Lung (tissue), 12 donors: ENCODE results near the gene PRKCE. TPM values are rescaled to one million over a fixed set of nuclear protein-coding genes. Genes with fewer than 3 reads are reported as not detected.
"Not testable (repeated sequence)": the region's sequence is repeated elsewhere in the genome, so short reads cannot be mapped to it uniquely, and the experiment has no call there.

Source experiments
- ATAC-seq: fragments of 200-7000 bp; cut with Tn5 transposase; one replicate; pipeline ENCODE4 v1.9.1; 2020; ENCODE audit warnings: moderate number of reproducible peaks; ENCODE audit not compliant: insufficient read depth, low FRiP score
- DNase-seq, 3 donors: peaks; one replicate each; pipeline ENCODE4 v3.0.0-alpha.2; 2013 to 2017
- H3K27ac ChIP-seq, 2 donors: one replicate each; pipeline ENCODE4 v1.5.1; 2013; ENCODE audit warnings: mild to moderate bottlenecking in 2 of 2, moderate library complexity in 2 of 2, control low read depth in 1 of 2, inconsistent platforms in 1 of 2, low read depth in 1 of 2, low read length in 1 of 2
- H3K27me3 ChIP-seq, 3 donors: one replicate each; pipeline ENCODE4 v1.5.1; 2013; ENCODE audit warnings: low read length in 2 of 3; ENCODE audit not compliant: control insufficient read depth in 3 of 3, insufficient read depth in 3 of 3
- H3K36me3 ChIP-seq, 4 donors: one replicate each; pipeline ENCODE4 v1.5.1; 2013; ENCODE audit warnings: low read length in 4 of 4, mild to moderate bottlenecking in 1 of 4, moderate library complexity in 1 of 4; ENCODE audit not compliant: control insufficient read depth in 4 of 4, insufficient read depth in 4 of 4
- H3K4me1 ChIP-seq, 5 donors: one replicate each; pipeline ENCODE4 v1.5.1; 2013; ENCODE audit warnings: low read length in 5 of 5, mild to moderate bottlenecking in 2 of 5, moderate library complexity in 1 of 5; ENCODE audit not compliant: control insufficient read depth in 5 of 5, insufficient read depth in 5 of 5
- H3K4me3 ChIP-seq: one replicate; pipeline ENCODE4 v1.5.1; 2013; ENCODE audit warnings: mild to moderate bottlenecking, control low read depth, moderate library complexity
- H3K9ac ChIP-seq, 2 donors: one replicate each; pipeline ENCODE4 v1.5.1; 2013; ENCODE audit warnings: low read length in 2 of 2, control low read depth in 1 of 2; ENCODE audit not compliant: insufficient read depth in 1 of 2
- H3K9me3 ChIP-seq, 4 donors: one replicate each; pipeline ENCODE4 v1.5.1; 2013; ENCODE audit warnings: low read length in 3 of 4, mild to moderate bottlenecking in 1 of 4, moderate library complexity in 1 of 4; ENCODE audit not compliant: control insufficient read depth in 4 of 4, insufficient read depth in 3 of 4
- CTCF ChIP-seq: IDR thresholded peaks from 2 replicates; pipeline ENCODE4 v1.5.1; 2012; ENCODE audit warnings: mild to moderate bottlenecking; ENCODE audit errors: control extremely low read depth, extremely low read depth
- WGBS, 2 donors: extraction: QIAGEN DNeasy Blood & Tissue Kit; methylation state at CpG; one replicate each; pipeline ENCODE4 v1.1.7; 2013; 5-methylcytosine and 5-hydroxymethylcytosine counted together
- polyA plus RNA-seq, 2 donors: library from polyadenylated mRNA; stranded (reverse); fragments of 200-250 nt; gene quantifications; one replicate each; pipeline ENCODE4 v1.2.1, GENCODE V29; 2013
- total RNA-seq, 2 donors: library from RNA; depleted of rRNA in 1 of 2; stranded (reverse); fragments of >200 nt in 1 of 2; gene quantifications; one replicate each; pipeline ENCODE4 v1.2.1, GENCODE V29; 2014 to 2021
- donor health status: control.
- donor health status: control.
- donor health status: Bipolar disorder and iron deficiency.
- donor health status: healthy.
- donor health status: DM: yes; HTN: yes; CAD: no.

The PRKCE gene
- total and polyA plus RNA-seq, 4 donors, result 12.5 to 82.2 (median 32.1) TPM

GRCh38 chr2:45714679-45715078, 63.2 kb downstream of the PRKCE start:
- no peak for ATAC-seq
- 97 to 98% methylated on average over 3 of the region's 3 CpGs for WGBS, 2 donors
- peaks cover 0 to 3% (median 0%) of the 10 kb centered on the region in 5 donors for H3K4me1 ChIP-seq
- no peaks in the 10 kb centered on the region for H3K27me3 ChIP-seq
- no peaks in the 10 kb centered on the region for H3K9me3 ChIP-seq
- H3K9ac ChIP-seq, result no peak overlapping the region
- no peak for TF ChIP-seq CTCF
- DNase-seq, result no peak
- no peaks in the 10 kb centered on the region for H3K36me3 ChIP-seq
- no peak overlapping the region for H3K4me3 ChIP-seq
- no peak overlapping the region for H3K27ac ChIP-seq

- Histone ChIP-seq H3K4me1 (peaks cover 0 to 3% (median 0%) of the 10 kb centered on the region in 5 donors), H3K9me3 (no peaks in the 10 kb centered on the region), H3K27ac (no peak overlapping the region), H3K4me3 (no peak overlapping the region), H3K27me3 (no peaks in the 10 kb centered on the region), H3K9ac (no peak overlapping the region), H3K36me3 (no peaks in the 10 kb centered on the region)
- no peak for ATAC-seq
- no peak for TF ChIP-seq CTCF
- WGBS, 2 donors, result 93 to 96% methylated on average over 5 of the region's 5 CpGs
- no peak for DNase-seq
Observed at GRCh38 chr2:45715601-45716379, 64.3 kb downstream of the PRKCE start.

- not testable (repeated sequence) for H3K4me3 ChIP-seq, H3K9ac ChIP-seq, H3K27me3 ChIP-seq, H3K36me3 ChIP-seq, ATAC-seq, H3K4me1 ChIP-seq, DNase-seq, H3K27ac ChIP-seq, H3K9me3 ChIP-seq
- 30 to 67% methylated on average over 1 of the region's 1 CpG for WGBS, 2 donors
Observed at GRCh38 chr2:45716432-45716831, 65.0 kb downstream of the PRKCE start.

- no peak overlapping the region for H3K9ac ChIP-seq
- H3K4me1 ChIP-seq, result peaks cover 0 to 5% (median 0%) of the 10 kb centered on the region in 5 donors
- H3K27ac ChIP-seq, result no peak overlapping the region
- H3K9me3 ChIP-seq, result no peaks in the 10 kb centered on the region
- DNase-seq (no peak), ATAC-seq (no peak)
- H3K36me3 ChIP-seq, result no peaks in the 10 kb centered on the region
- no peaks in the 10 kb centered on the region for H3K27me3 ChIP-seq
- no peak overlapping the region for H3K4me3 ChIP-seq
- no peak for TF ChIP-seq CTCF
Observed at GRCh38 chr2:45716915-45717314, 65.4 kb downstream of the PRKCE start.
